B cell (primary cell): ENCODE results near the gene RETREG1. TPM values are rescaled to one million over a fixed set of nuclear protein-coding genes. Genes with fewer than 3 reads are reported as not detected.

Source experiments
- ATAC-seq: fragments of 200-7000 bp; cut with Tn5 transposase; one replicate; pipeline ENCODE4 v1.10.0; 2021; ENCODE audit warnings: low read depth, mild to moderate bottlenecking, moderate number of reproducible peaks, moderate library complexity
- CTCF ChIA-PET: fragments of 350-600 bp; sonication (Branson Sonifier 250); formaldehyde crosslinking; loops from one replicate; lab custom pipeline; 2021; ENCODE audit warnings: antibody characterized with exemption, inconsistent platforms; lab: Charles Lee
- POLR2A ChIA-PET: fragments of 350-600 bp; sonication (Branson Sonifier 250); formaldehyde crosslinking; loops from one replicate; lab custom pipeline; 2021; ENCODE audit warnings: antibody characterized with exemption; lab: Charles Lee
- DNase-seq: peaks from one replicate; pipeline ENCODE4 v3.0.0; 2013
- H2AFZ ChIP-seq: 2 replicates; pipeline ENCODE4 v1.6.1; 2012; ENCODE audit warnings: mild to moderate bottlenecking, low read depth, low read length; ENCODE audit not compliant: insufficient read depth, poor library complexity, severe bottlenecking
- H3K27ac ChIP-seq, 2 donors: 1 replicate in 1 of 2; 2 replicates in 1 of 2; pipeline ENCODE4 v1.5.1; 2012 to 2013; ENCODE audit warnings: low read length in 2 of 2, mild to moderate bottlenecking in 2 of 2, moderate library complexity in 1 of 2
- H3K27me3 ChIP-seq, 4 experiments: fragments of 200-600 bp in 1 of 4; sonication (generic) in 1 of 4; replicated peaks in 1 of 4; 1 replicate in 2 of 4; 2 replicates in 2 of 4; pipeline versions ENCODE4 v1.6.1 to v1.7.0; 2013 to 2016; ENCODE audit warnings: low read length in 3 of 4, mild to moderate bottlenecking in 2 of 4, mixed read lengths in 1 of 4, moderate library complexity in 1 of 4; ENCODE audit not compliant: insufficient read depth in 4 of 4, control insufficient read depth in 3 of 4; ENCODE audit errors: control extremely low read depth in 1 of 4
- H3K36me3 ChIP-seq, 2 experiments: replicated peaks in 1 of 2; 1 replicate in 1 of 2; 2 replicates in 1 of 2; pipeline versions ENCODE4 v1.6.1 to v1.7.1; 2013; ENCODE audit warnings: low read length in 1 of 2; ENCODE audit not compliant: insufficient read depth in 2 of 2, control insufficient read depth in 1 of 2; ENCODE audit errors: control extremely low read depth in 1 of 2, extremely low read depth in 1 of 2
- H3K4me1 ChIP-seq, 2 donors: fragments of 200-600 bp in 1 of 2; sonication (generic) in 1 of 2; 1 replicate in 1 of 2; 2 replicates in 1 of 2; pipeline versions ENCODE4 v1.5.1 to v1.6.1; 2013 to 2017; ENCODE audit warnings: low read length in 2 of 2; ENCODE audit not compliant: control insufficient read depth in 2 of 2, insufficient read depth in 2 of 2
- H3K4me2 ChIP-seq: replicated peaks from 2 replicates; pipeline ENCODE3; 2012; ENCODE audit warnings: mild to moderate bottlenecking, low read depth, low read length; ENCODE audit not compliant: poor library complexity, severe bottlenecking
- H3K4me3 ChIP-seq, 5 experiments: fragments of 200-600 bp in 1 of 5; sonication (generic) in 1 of 5; 1 replicate in 3 of 5; 2 replicates in 2 of 5; pipeline versions ENCODE4 v1.5.1 to v1.7.0; 2011 to 2016; ENCODE audit warnings: low read length in 4 of 5, mild to moderate bottlenecking in 4 of 5, low read depth in 2 of 5, control low read depth in 1 of 5, moderate library complexity in 1 of 5; ENCODE audit not compliant: insufficient read depth in 1 of 5; ENCODE audit errors: control extremely low read depth in 1 of 5, extremely low read depth in 1 of 5
- H3K79me2 ChIP-seq: fragments of 200-600 bp; sonication (generic); one replicate; pipeline ENCODE4 v1.6.0; 2016; ENCODE audit warnings: low read length; ENCODE audit not compliant: control insufficient read depth, insufficient read depth
- H3K9ac ChIP-seq: fragments of 200-600 bp; sonication (generic); 2 replicates; pipeline ENCODE4 v1.6.1; 2017; ENCODE audit warnings: mild to moderate bottlenecking, low read length, moderate library complexity
- H3K9me3 ChIP-seq, 3 donors: one replicate each; pipeline versions ENCODE4 v1.6.1 to v1.7.1; 2013; ENCODE audit warnings: low read length in 2 of 3; ENCODE audit not compliant: control insufficient read depth in 2 of 3, insufficient read depth in 1 of 3; ENCODE audit errors: control extremely low read depth in 1 of 3
- H4K20me1 ChIP-seq: 2 replicates; pipeline ENCODE4 v1.6.0; 2012; ENCODE audit warnings: mild to moderate bottlenecking, low read length; ENCODE audit not compliant: insufficient read depth, control insufficient read depth, poor library complexity, severe bottlenecking
- H3K27ac Mint-ChIP-seq: one replicate; pipeline ENCODE4 v1.8.0; 2021; ENCODE audit warnings: mixed read lengths
- H3K27me3 Mint-ChIP-seq: one replicate; pipeline ENCODE4 v1.8.0; 2021; ENCODE audit warnings: mixed read lengths
- H3K4me1 Mint-ChIP-seq: one replicate; pipeline ENCODE4 v1.8.0; 2021; ENCODE audit warnings: mixed read lengths
- H3K4me3 Mint-ChIP-seq: one replicate; pipeline ENCODE4 v1.8.0; 2021; ENCODE audit warnings: mixed read lengths
- H3K9me3 Mint-ChIP-seq: one replicate; pipeline ENCODE4 v1.8.0; 2022; ENCODE audit warnings: mixed read lengths; ENCODE audit not compliant: insufficient read depth
- EZH2 ChIP-seq: IDR thresholded peaks from 2 replicates; pipeline ENCODE4 v1.6.1; 2012; ENCODE audit warnings: borderline replicate concordance, low read depth, mild to moderate bottlenecking, moderate library complexity, low read length; ENCODE audit not compliant: insufficient read depth, poor library complexity, severe bottlenecking
- WGBS: methylation state at CpG from one replicate; pipeline ENCODE4 v1.1.5; 2013; ENCODE audit warnings: missing lambda C conversion rate; ENCODE audit not compliant: insufficient coverage; 5-methylcytosine and 5-hydroxymethylcytosine counted together
- intact Hi-C: fragments of 100-400 bp; cut with micrococcal nuclease; formaldehyde crosslinking; loops from one replicate; pipeline ENCODE4 v1.10.0; 2022
- polyA plus RNA-seq: library from polyadenylated mRNA; depleted of rRNA; stranded (reverse); fragments of >200 nt; gene quantifications from 2 replicates; pipeline ENCODE4 v1.2.3, GENCODE V29; 2012
- total RNA-seq, 2 donors: library from RNA; stranded (reverse); fragments of 120-200 nt in 1 of 2; gene quantifications; 1 replicate in 1 of 2; 2 replicates in 1 of 2; pipeline versions ENCODE4 v1.2.3 to v1.2.4, GENCODE V29; 2013 to 2022
- TF ChIP-seq, protein P1 (sequence below): fragments of 200-600 bp; IDR thresholded peaks from one replicate; pipeline ENCODE4 v1.8.0; 2022; ENCODE audit warnings: antibody characterized with exemption, mild to moderate bottlenecking

The RETREG1 gene
- total and polyA plus RNA-seq, 2 donors (not counting 1 experiment from before 2014, with no cell fraction given) = 5.1 to 12.9 TPM

DNA sequence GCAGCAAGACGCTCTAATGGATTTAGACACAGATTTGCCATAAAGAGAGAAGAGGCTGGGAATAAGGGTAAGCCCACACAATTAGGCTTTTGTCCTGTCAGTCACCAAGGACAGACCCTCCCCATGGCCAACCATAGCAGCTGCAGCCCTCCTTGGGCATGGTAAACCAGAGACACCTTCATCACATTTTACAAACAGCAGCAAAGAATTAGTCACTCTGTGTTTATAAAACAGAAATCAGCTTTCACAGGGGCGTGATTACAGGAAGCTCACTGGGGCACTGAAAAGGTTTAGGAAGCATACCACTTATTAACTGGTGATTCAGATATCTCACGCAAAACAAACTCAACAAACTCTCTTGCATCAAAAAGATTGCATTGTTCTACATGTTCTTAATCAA lies 113.9 kb downstream of the RETREG1 start:
- WGBS = 100% methylated on average over 1 of the region's 3 CpGs

DNA sequence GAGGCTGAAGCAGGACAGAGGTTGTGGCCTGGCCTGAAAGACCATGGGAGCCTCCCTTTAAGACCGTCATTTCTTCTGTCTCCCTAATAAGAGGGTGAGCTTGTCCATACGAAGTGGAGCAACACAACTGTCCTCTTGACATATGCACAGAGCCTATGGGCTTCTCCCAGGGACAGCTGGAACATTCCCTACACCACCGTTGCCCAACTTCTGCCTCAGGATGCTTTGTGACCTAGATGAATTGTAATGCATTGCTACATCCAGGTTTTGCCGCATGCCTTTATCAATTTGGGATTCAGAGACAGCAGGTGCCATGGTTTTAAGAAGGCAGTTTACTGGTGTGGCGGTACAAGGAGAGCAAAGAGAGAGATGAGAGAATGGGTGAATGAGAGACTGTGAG lies 116.8 kb downstream of the RETREG1 start:
- Mint-ChIP-seq H3K27me3 (peaks cover 3% of the 10 kb centered on the region), H3K4me3 (no peak overlapping the region), H3K4me1 (no peaks in the 10 kb centered on the region), H3K9me3 (peaks cover 10% of the 10 kb centered on the region), H3K27ac (no peak overlapping the region)
- ChIA-PET CTCF (interaction anchor here (1.5 kb wide), 1 partner anchor 10 kb away, joined by 4 read pairs; no protein-coding TSS in a partner anchor), POLR2A (no interaction called here)
- ATAC-seq (no peak), DNase-seq (no peak)
- no peak overlapping the region for H3K27ac ChIP-seq
- peaks cover 2 to 16% (median 10%) of the 10 kb centered on the region in 3 donors for H3K9me3 ChIP-seq
- H4K20me1 ChIP-seq = no peaks in the 10 kb centered on the region
- TF ChIP-seq, protein P1, sequence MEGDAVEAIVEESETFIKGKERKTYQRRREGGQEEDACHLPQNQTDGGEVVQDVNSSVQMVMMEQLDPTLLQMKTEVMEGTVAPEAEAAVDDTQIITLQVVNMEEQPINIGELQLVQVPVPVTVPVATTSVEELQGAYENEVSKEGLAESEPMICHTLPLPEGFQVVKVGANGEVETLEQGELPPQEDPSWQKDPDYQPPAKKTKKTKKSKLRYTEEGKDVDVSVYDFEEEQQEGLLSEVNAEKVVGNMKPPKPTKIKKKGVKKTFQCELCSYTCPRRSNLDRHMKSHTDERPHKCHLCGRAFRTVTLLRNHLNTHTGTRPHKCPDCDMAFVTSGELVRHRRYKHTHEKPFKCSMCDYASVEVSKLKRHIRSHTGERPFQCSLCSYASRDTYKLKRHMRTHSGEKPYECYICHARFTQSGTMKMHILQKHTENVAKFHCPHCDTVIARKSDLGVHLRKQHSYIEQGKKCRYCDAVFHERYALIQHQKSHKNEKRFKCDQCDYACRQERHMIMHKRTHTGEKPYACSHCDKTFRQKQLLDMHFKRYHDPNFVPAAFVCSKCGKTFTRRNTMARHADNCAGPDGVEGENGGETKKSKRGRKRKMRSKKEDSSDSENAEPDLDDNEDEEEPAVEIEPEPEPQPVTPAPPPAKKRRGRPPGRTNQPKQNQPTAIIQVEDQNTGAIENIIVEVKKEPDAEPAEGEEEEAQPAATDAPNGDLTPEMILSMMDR = no peak
- no peak for TF ChIP-seq EZH2
- no peak overlapping the region for H3K4me3 ChIP-seq
- intact Hi-C loops = no loop called here
- H3K4me1 ChIP-seq = no peaks in the 10 kb centered on the region
- no peak overlapping the region for H3K4me2 ChIP-seq
- H3K9ac ChIP-seq = no peak overlapping the region
- H2AFZ ChIP-seq = no peak overlapping the region
- no peaks in the 10 kb centered on the region for H3K79me2 ChIP-seq
- 83% methylated on average over 1 of the region's 5 CpGs for WGBS
- no peaks in the 10 kb centered on the region for H3K27me3 ChIP-seq
- no peaks in the 10 kb centered on the region for H3K36me3 ChIP-seq

More for the DNA sequence above, 113.9 kb downstream of the RETREG1 start:
- Histone ChIP-seq H3K36me3 (no peaks in the 10 kb centered on the region), H3K4me1 (no peaks in the 10 kb centered on the region), H2AFZ (no peak overlapping the region), H3K9me3 (peaks cover 0 to 8% (median 0%) of the 10 kb centered on the region in 3 donors), H3K27me3 (no peaks in the 10 kb centered on the region), H3K9ac (no peak overlapping the region), H3K79me2 (no peaks in the 10 kb centered on the region), H3K4me3 (no peak overlapping the region), H3K27ac (no peak overlapping the region), H4K20me1 (no peaks in the 10 kb centered on the region), H3K4me2 (no peak overlapping the region)
- Mint-ChIP-seq H3K27me3 (peaks cover 3% of the 10 kb centered on the region), H3K4me1 (no peaks in the 10 kb centered on the region), H3K27ac (no peak overlapping the region), H3K4me3 (no peak overlapping the region), H3K9me3 (peaks cover 1% of the 10 kb centered on the region)
- intact Hi-C loops = no loop called here
- no peak for TF ChIP-seq EZH2
- TF ChIP-seq, protein P1 = no peak
- ATAC-seq (no peak), DNase-seq (no peak)
- POLR2A ChIA-PET = no interaction called here
- CTCF ChIA-PET = no interaction called here
